ENCODE data around the gene ZFAND2A.

GRCh38 chr7:1140476-1141104, 19.4 kb downstream of the ZFAND2A start:
- TF ChIP-seq POLR2A (IDR thresholded peaks at IDR 0.05; ENCODE audit: control extremely low read depth in 1 of 2, low read depth in 2 of 2, low read length in 2 of 2) (no peak), SAP30 (IDR thresholded peaks at IDR 0.05; ENCODE audit: insufficient read depth, insufficient replicate concordance, low read length) (no peak), KDM4A (IDR thresholded peaks at IDR 0.05; ENCODE audit: low read depth, low read length, severe bottlenecking) (no peak), CTCF (IDR thresholded peaks at IDR 0.05; ENCODE audit: control extremely low read depth in 1 of 3, insufficient read depth in 1 of 3, low read depth in 1 of 3, low read length in 3 of 3) (no peak), NRF1 (IDR thresholded peaks at IDR 0.05; ENCODE audit: low read depth, low read length) (no peak), POLR2AphosphoS5 (IDR thresholded peaks at IDR 0.05; ENCODE audit: low read depth, low read length) (no peak), GABPA (IDR thresholded peaks at IDR 0.05; ENCODE audit: borderline replicate concordance, insufficient read depth, low read length) (no peak), CTBP2 (IDR thresholded peaks at IDR 0.05; ENCODE audit: borderline replicate concordance, insufficient read depth, insufficient read length, low read length) (no peak), EZH2 (IDR thresholded peaks at IDR 0.05; ENCODE audit: low read depth, low read length, severe bottlenecking) (no peak), SUZ12 (IDR thresholded peaks at IDR 0.05; ENCODE audit: low read length) (no peak), BCL11A (IDR thresholded peaks at IDR 0.05; ENCODE audit: low read depth in 2 of 2, low read length in 2 of 2) (no peak), CBX8 (IDR thresholded peaks at IDR 0.05; ENCODE audit: borderline replicate concordance, low read depth, low read length) (no peak), NANOG (IDR thresholded peaks at IDR 0.05; ENCODE audit: insufficient read depth, low read depth, low read length, poor library complexity, severe bottlenecking) (no peak)
